Endothelial cell of hepatic sinusoid (primary cell): ENCODE results near the gene SPECC1L.

Experiments
- in situ Hi-C: cut with HindIII; loops from 2 replicates; pipeline ENCODE4 v1.10.0; 2017; ENCODE audit warnings: low sequenced_read_pairs

Gene SPECC1L

DNA sequence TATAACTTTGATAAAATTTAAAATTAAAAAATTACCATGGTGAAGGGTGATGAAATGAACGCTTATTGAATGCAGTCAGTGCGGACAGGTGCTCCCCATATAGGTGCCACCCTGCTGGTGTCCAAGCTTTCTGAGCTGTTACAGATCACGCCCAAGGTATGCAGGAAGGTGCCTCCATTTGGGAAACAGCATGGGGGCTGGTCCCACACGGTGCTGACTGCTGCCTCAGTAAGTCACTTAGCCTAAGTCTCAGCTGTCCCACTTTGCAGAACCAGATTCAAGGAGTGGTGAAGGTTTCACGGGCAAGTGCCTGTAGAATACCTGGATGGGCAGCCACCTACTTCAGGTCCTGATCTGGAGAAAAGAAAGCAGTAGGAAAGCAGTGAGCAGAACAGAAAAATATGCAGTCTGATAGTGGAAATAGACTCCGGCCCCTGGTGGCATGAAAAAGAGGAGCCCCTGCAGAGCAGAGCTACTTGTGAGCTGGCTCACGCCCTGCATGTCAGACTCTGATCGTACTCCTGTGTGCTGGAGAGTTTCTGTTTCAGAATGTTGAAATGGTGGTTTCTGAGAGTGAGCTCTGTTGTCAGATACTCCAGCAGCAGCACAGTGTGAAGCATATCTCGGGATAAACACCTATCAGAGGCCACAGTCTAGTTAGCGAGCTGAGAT lies 189.9 kb downstream of the SPECC1L start:
- in situ Hi-C loops: loop anchor here (5.0 kb wide), 1 partner anchor 53 kb away; no protein-coding TSS in a partner anchor

DNA sequence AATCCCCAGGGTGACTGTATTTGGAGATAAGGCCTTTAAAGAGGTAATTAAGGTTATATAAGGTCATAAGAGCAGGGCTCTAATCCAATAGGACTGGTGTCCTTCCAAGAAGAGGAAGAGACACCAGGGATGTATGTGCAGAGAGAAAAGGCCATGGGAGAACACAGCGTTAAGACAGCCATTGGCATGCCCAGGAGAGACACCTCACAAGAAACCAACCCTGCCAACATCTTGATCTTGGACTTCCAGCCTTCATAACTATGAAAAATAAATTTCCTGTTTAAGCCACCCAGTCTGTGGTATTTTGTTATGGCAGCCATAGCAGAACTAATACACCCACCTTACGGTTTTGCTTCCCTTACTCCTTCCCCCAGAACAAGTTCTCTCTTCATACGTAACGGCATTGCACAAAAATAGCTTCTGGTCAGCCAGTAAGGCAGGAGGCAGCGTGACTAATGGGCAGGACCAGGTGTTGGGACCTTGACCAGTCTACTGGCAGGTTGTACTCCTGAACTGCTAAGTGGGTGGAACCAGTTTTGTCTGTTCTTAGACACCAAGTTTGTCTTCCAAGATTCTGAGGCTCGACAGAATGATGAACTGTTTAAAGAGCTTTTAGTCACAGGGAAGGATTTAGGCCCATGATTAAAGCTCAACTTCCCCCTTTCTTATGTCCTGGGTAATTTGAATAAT lies 192.6 kb downstream of the SPECC1L start:
- in situ Hi-C loops: loop anchor here (5.0 kb wide), 1 partner anchor 56 kb away; no protein-coding TSS in a partner anchor

DNA sequence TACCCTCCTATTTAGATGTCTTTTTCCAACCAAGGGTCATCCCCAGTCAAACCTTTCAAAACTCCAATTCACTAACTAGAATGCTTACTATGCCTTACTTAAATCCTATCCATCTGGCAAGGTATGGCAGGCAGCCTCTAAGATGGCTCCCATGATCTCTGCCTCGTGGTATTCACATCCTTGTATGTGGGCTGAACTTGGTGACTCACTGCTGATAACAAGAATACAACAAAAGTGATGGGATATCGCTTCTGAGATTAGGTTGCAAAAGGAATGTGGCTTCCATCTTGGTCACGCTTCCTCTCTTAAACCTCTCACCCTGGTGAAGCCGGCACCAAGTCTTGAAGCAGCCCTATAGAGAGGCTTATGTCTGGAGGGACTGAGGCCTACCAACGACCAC lies 194.9 kb downstream of the SPECC1L start:
- in situ Hi-C loops: no loop called here

- in situ Hi-C loops: no loop called here
Observed at GRCh38 chr22:24465975-24466374, 195.3 kb downstream of the SPECC1L start.

- in situ Hi-C loops: no loop called here
Observed at GRCh38 chr22:24466716-24467328, 196.2 kb downstream of the SPECC1L start.

- in situ Hi-C loops: no loop called here
Observed at GRCh38 chr22:24467340-24467739, 196.7 kb downstream of the SPECC1L start.
